MCF 10A (cell line): ENCODE data around the gene PDGFD. TPM values are rescaled to one million over a fixed set of nuclear protein-coding genes. Genes with fewer than 3 reads are reported as not detected.

Experiments
- BruUV-seq: library from RNA; stranded (reverse); fragments of 400-500 nt; replicated peaks from 2 replicates; lab custom pipeline; 2021; lab: Mats Ljungman, UMichigan
- CTCF ChIA-PET: fragments of 300-600 bp; sonication (Branson Sonifier 250); formaldehyde crosslinking; extraction: SDS; loops from one replicate; lab custom pipeline; 2021; ENCODE audit warnings: antibody characterized with exemption, inconsistent platforms; lab: Yijun Ruan, JAX
- POLR2A ChIA-PET: fragments of 300-600, 350-650 bp; sonication (Branson Sonifier 250); formaldehyde crosslinking; extraction: SDS; loops from one replicate; lab custom pipeline; 2020; ENCODE audit warnings: antibody characterized with exemption, inconsistent platforms; lab: Yijun Ruan, JAX
- DNase-seq: peaks from one replicate; pipeline ENCODE4 v3.0.0-alpha.2; 2018; ENCODE audit not compliant: unreplicated experiment
- H3K27ac Mint-ChIP-seq: one replicate; pipeline ENCODE4 v1.8.0; 2022; ENCODE audit warnings: mild to moderate bottlenecking, low read depth, mixed read lengths; ENCODE audit not compliant: unreplicated experiment
- H3K27me3 Mint-ChIP-seq: one replicate; pipeline ENCODE4 v1.8.0; 2022; ENCODE audit warnings: mixed read lengths; ENCODE audit not compliant: insufficient read depth, unreplicated experiment
- H3K36me3 Mint-ChIP-seq: one replicate; pipeline ENCODE4 v1.8.0; 2022; ENCODE audit warnings: mild to moderate bottlenecking, moderate library complexity, mixed read lengths; ENCODE audit not compliant: insufficient read depth, unreplicated experiment
- H3K4me1 Mint-ChIP-seq: one replicate; pipeline ENCODE4 v1.8.0; 2022; ENCODE audit warnings: mixed read lengths; ENCODE audit not compliant: insufficient read depth, unreplicated experiment
- H3K4me3 Mint-ChIP-seq: one replicate; pipeline ENCODE4 v1.8.0; 2022; ENCODE audit warnings: mild to moderate bottlenecking, moderate library complexity, mixed read lengths; ENCODE audit not compliant: unreplicated experiment
- H3K9me3 Mint-ChIP-seq: one replicate; pipeline ENCODE4 v1.8.0; 2022; ENCODE audit warnings: mixed read lengths; ENCODE audit not compliant: unreplicated experiment
- CTCF ChIP-seq: fragments of 200-600 bp; IDR thresholded peaks from one replicate; pipeline ENCODE4 v1.8.0; 2022; ENCODE audit warnings: antibody characterized with exemption, mild to moderate bottlenecking; ENCODE audit not compliant: unreplicated experiment
- intact Hi-C: fragments of 100-400 bp; cut with micrococcal nuclease; formaldehyde crosslinking; loops from 2 replicates; pipeline ENCODE4 v1.14.1; 2022
- total RNA-seq: library from RNA; stranded (reverse); gene quantifications from 2 replicates; pipeline ENCODE4 v1.2.3, GENCODE V29; 2022

Gene PDGFD
- total RNA-seq, 1 experiment from 2014 or later = 0.61 TPM

GRCh38 chr11:103904324-103904667 lies 259.7 kb downstream of the PDGFD start:
- no peak overlapping the region for H3K4me3 Mint-ChIP-seq
- intact Hi-C loops = no loop called here
- no peak for DNase-seq
- no peaks in the 10 kb centered on the region for H3K36me3 Mint-ChIP-seq
- no peak for TF ChIP-seq CTCF
- H3K27ac Mint-ChIP-seq = no peak overlapping the region
- no TSS peak for BruUV-seq
- POLR2A ChIA-PET = interaction anchor here (0.5 kb wide), 1 partner anchor 190 kb away, joined by 3 read pairs; no protein-coding TSS in a partner anchor
- no peaks in the 10 kb centered on the region for H3K9me3 Mint-ChIP-seq
- no peaks in the 10 kb centered on the region for H3K4me1 Mint-ChIP-seq
- H3K27me3 Mint-ChIP-seq = no peaks in the 10 kb centered on the region
- CTCF ChIA-PET = no interaction called here

GRCh38 chr11:103903621-103904323 lies 260.2 kb downstream of the PDGFD start:
- ChIA-PET CTCF (no interaction called here), POLR2A (interaction anchor here (0.6 kb wide), 1 partner anchor 124 kb away, joined by 5 read pairs; no protein-coding TSS in a partner anchor)
- Mint-ChIP-seq H3K9me3 (no peaks in the 10 kb centered on the region), H3K4me3 (no peak overlapping the region), H3K4me1 (no peaks in the 10 kb centered on the region), H3K27ac (no peak overlapping the region), H3K27me3 (no peaks in the 10 kb centered on the region), H3K36me3 (no peaks in the 10 kb centered on the region)
- BruUV-seq = no TSS peak
- intact Hi-C loops = no loop called here
- no peak for DNase-seq
- no peak for TF ChIP-seq CTCF

GRCh38 chr11:103902994-103903393 lies 261.0 kb downstream of the PDGFD start:
- Mint-ChIP-seq H3K4me1 (no peaks in the 10 kb centered on the region), H3K9me3 (no peaks in the 10 kb centered on the region), H3K27me3 (no peaks in the 10 kb centered on the region), H3K27ac (no peak overlapping the region), H3K36me3 (no peaks in the 10 kb centered on the region), H3K4me3 (no peak overlapping the region)
- POLR2A ChIA-PET = no interaction called here
- intact Hi-C loops = no loop called here
- DNase-seq = no peak
- TF ChIP-seq CTCF = no peak
- no TSS peak for BruUV-seq
- CTCF ChIA-PET = no interaction called here

GRCh38 chr11:103901656-103902055 lies 262.3 kb downstream of the PDGFD start:
- BruUV-seq = no TSS peak
- ChIA-PET CTCF (no interaction called here), POLR2A (no interaction called here)
- Mint-ChIP-seq H3K27ac (no peak overlapping the region), H3K36me3 (no peaks in the 10 kb centered on the region), H3K9me3 (no peaks in the 10 kb centered on the region), H3K27me3 (no peaks in the 10 kb centered on the region), H3K4me1 (no peaks in the 10 kb centered on the region), H3K4me3 (no peak overlapping the region)
- intact Hi-C loops = no loop called here
- no peak for TF ChIP-seq CTCF
- DNase-seq = no peak
